ENCODE measurements around the gene DPYD. TPM values are rescaled to one million over a fixed set of nuclear protein-coding genes. Genes with fewer than 3 reads are reported as not detected.

Gene DPYD
- total and polyA plus RNA-seq, 9 of the 15 experiments (the other 6 are each of a cell fraction or from before 2014, with no cell fraction given), result 0.03 to 0.25 (median 0.08) TPM; not detected in 2

GRCh38 chr1:97069312-97069711, 851.5 kb downstream of the DPYD start:
- BruUV-seq (replicated peaks), result no TSS peak
- no peaks in the 10 kb centered on the region for H3K36me3 ChIP-seq (ENCODE audit: control insufficient read depth, insufficient read depth, low read length)
- no peaks in the 10 kb centered on the region for H3K27me3 ChIP-seq (ENCODE audit: control insufficient read depth in 2 of 2, insufficient read depth in 2 of 2, low read length in 2 of 2)
- ChIA-PET CTCF (ENCODE audit: low intra/inter-chr PET ratio) (no interaction called here), POLR2A (no interaction called here)
- no peaks in the 10 kb centered on the region for H3K4me1 ChIP-seq (replicated peaks in 1 of 2; ENCODE audit: control insufficient read depth in 2 of 2, insufficient read depth in 2 of 2, low read length in 2 of 2)
- DNase-seq (ENCODE audit: extremely low read depth in 1 of 4, low spot score in 3 of 4) (no peak), FAIRE-seq (no peak), ATAC-seq (no peak)
- in situ Hi-C loops (cut with MboI), result no loop called here
- H3K9ac ChIP-seq (ENCODE audit: insufficient read depth in 1 of 2, low read depth in 2 of 2, low read length in 2 of 2), result no peak overlapping the region
- H3K27ac ChIP-seq (ENCODE audit: extremely low read depth, low read depth, low read length), result no peak overlapping the region
- H3K4me2 ChIP-seq (ENCODE audit: insufficient read depth, low read length), result no peak overlapping the region
- H4K20me1 ChIP-seq (replicated peaks; ENCODE audit: control insufficient read depth, insufficient read depth, low read length), result no peaks in the 10 kb centered on the region
- H2AFZ ChIP-seq (ENCODE audit: low read depth, low read length), result no peak overlapping the region
- intact Hi-C loops (cut with micrococcal nuclease), result no loop called here
- no peaks in the 10 kb centered on the region for H3K79me2 ChIP-seq (ENCODE audit: control insufficient read depth, insufficient read depth, low read length)
- H3K9me3 ChIP-seq (replicated peaks; ENCODE audit: control insufficient read depth, insufficient read depth, low read depth, low read length), result no peaks in the 10 kb centered on the region; the same call in 1 of the 2 replicates
- H3K4me3 ChIP-seq, result no peak overlapping the region
- TF ChIP-seq RBM14 (IDR thresholded peaks at IDR 0.05; ENCODE audit: borderline replicate concordance, insufficient read depth, low read depth, low read length) (no peak), CLOCK (CRISPR knock-in tag; IDR thresholded peaks at IDR 0.05; ENCODE audit: borderline replicate concordance) (no peak)
- H3K9me1 ChIP-seq (ENCODE audit: control insufficient read depth, insufficient read depth, low read length), result no peaks in the 10 kb centered on the region
- 0% methylated on average over 2 of the region's 2 CpGs for WGBS (ENCODE audit: insufficient coverage, low coverage, missing lambda C conversion rate)

GRCh38 chr1:97066860-97067259, 854.0 kb downstream of the DPYD start:
- H4K20me1 ChIP-seq (replicated peaks; ENCODE audit: control insufficient read depth, insufficient read depth, low read length), result no peaks in the 10 kb centered on the region
- no peak for DNase-seq (ENCODE audit: extremely low read depth in 1 of 4, low spot score in 3 of 4)
- H3K9ac ChIP-seq (ENCODE audit: insufficient read depth in 1 of 2, low read depth in 2 of 2, low read length in 2 of 2), result no peak overlapping the region
- POLR2A ChIA-PET, result no interaction called here
- no peaks in the 10 kb centered on the region for H3K4me1 ChIP-seq (replicated peaks in 1 of 2; ENCODE audit: control insufficient read depth in 2 of 2, insufficient read depth in 2 of 2, low read length in 2 of 2)
- no peak overlapping the region for H3K4me3 ChIP-seq
- no peak for FAIRE-seq
- intact Hi-C loops (cut with micrococcal nuclease) (no loop called here), in situ Hi-C loops (cut with MboI) (no loop called here)
- no peak overlapping the region for H2AFZ ChIP-seq (ENCODE audit: low read depth, low read length)
- no TSS peak for BruUV-seq (replicated peaks)
- H3K9me3 ChIP-seq (replicated peaks; ENCODE audit: control insufficient read depth, insufficient read depth, low read depth, low read length), result no peaks in the 10 kb centered on the region
- TF ChIP-seq ZNF512 (tag; IDR thresholded peaks at IDR 0.05) (no peak), ZNF174 (CRISPR knock-in tag; IDR thresholded peaks at IDR 0.05) (no peak), RBBP5 (IDR thresholded peaks at IDR 0.05; ENCODE audit: borderline replicate concordance, insufficient read depth, low read length, poor library complexity, severe bottlenecking) (no peak), ARID3A (IDR thresholded peaks at IDR 0.05; ENCODE audit: borderline replicate concordance, low read depth, low read length) (no peak)
- CTCF ChIA-PET (ENCODE audit: low intra/inter-chr PET ratio), result no interaction called here
- H3K27ac ChIP-seq (ENCODE audit: extremely low read depth, low read depth, low read length), result no peak overlapping the region
- no peak overlapping the region for H3K4me2 ChIP-seq (ENCODE audit: insufficient read depth, low read length)
- H3K79me2 ChIP-seq (ENCODE audit: control insufficient read depth, insufficient read depth, low read length), result no peaks in the 10 kb centered on the region
- no peaks in the 10 kb centered on the region for H3K27me3 ChIP-seq (ENCODE audit: control insufficient read depth in 2 of 2, insufficient read depth in 2 of 2, low read length in 2 of 2)
- no peak for ATAC-seq
- H3K36me3 ChIP-seq (ENCODE audit: control insufficient read depth, insufficient read depth, low read length), result no peaks in the 10 kb centered on the region
- no peaks in the 10 kb centered on the region for H3K9me1 ChIP-seq (ENCODE audit: control insufficient read depth, insufficient read depth, low read length)
